Loucy (cell line): ENCODE results near the gene UBE2Q2.

Experiments used
- H2AFZ ChIP-seq: fragments of 200-600 bp; sonication (generic); 2 replicates; pipeline ENCODE4 v1.6.0; 2016; ENCODE audit warnings: antibody characterized with exemption, mild to moderate bottlenecking, low read length, moderate library complexity
- H3F3A ChIP-seq: fragments of 200-600 bp; 2 replicates; pipeline ENCODE4 v1.6.0; 2016; ENCODE audit warnings: antibody characterized with exemption, low read depth, mild to moderate bottlenecking
- H3K27me3 ChIP-seq: fragments of 200-600 bp; sonication (generic); 2 replicates; pipeline ENCODE4 v1.6.1; 2014; ENCODE audit warnings: low read length, mild to moderate bottlenecking; ENCODE audit not compliant: insufficient read depth, poor library complexity, severe bottlenecking
- H3K36me3 ChIP-seq: fragments of 200-600 bp; sonication (generic); 2 replicates; pipeline ENCODE4 v1.6.1; 2016; ENCODE audit warnings: low read length; ENCODE audit not compliant: insufficient read depth
- H3K4me1 ChIP-seq: fragments of 200-600 bp; sonication (generic); 2 replicates; pipeline ENCODE4 v1.5.1; 2014; ENCODE audit warnings: low read length, mild to moderate bottlenecking; ENCODE audit not compliant: insufficient read depth, poor library complexity, severe bottlenecking
- H3K4me2 ChIP-seq: fragments of 200-600 bp; sonication (generic); 2 replicates; pipeline ENCODE4 v1.6.0; 2014; ENCODE audit warnings: antibody characterized with exemption, low read length, low read depth, mild to moderate bottlenecking; ENCODE audit not compliant: poor library complexity, severe bottlenecking
- H3K4me3 ChIP-seq: fragments of 200-600 bp; sonication (generic); 2 replicates; pipeline ENCODE4 v1.5.1; 2014; ENCODE audit warnings: low read length, mild to moderate bottlenecking, mixed read lengths; ENCODE audit not compliant: poor library complexity, severe bottlenecking
- H3K79me2 ChIP-seq: fragments of 200-600 bp; sonication (generic); 2 replicates; pipeline ENCODE4 v1.6.1; 2014; ENCODE audit warnings: low read length; ENCODE audit not compliant: insufficient read depth
- H3K9ac ChIP-seq: fragments of 200-600 bp; sonication (generic); 2 replicates; pipeline ENCODE4 v1.6.0; 2014; ENCODE audit warnings: mild to moderate bottlenecking, low read depth, low read length, moderate library complexity; ENCODE audit not compliant: poor library complexity, severe bottlenecking
- H3K9me2 ChIP-seq: fragments of 200-600 bp; sonication (generic); replicated peaks from 2 replicates; pipeline ENCODE4 v1.6.1; 2016; ENCODE audit warnings: low read depth, low read length, mixed read lengths
- H3K9me3 ChIP-seq: fragments of 200-600 bp; sonication (generic); 2 replicates; pipeline ENCODE4 v1.6.1; 2014; ENCODE audit warnings: mild to moderate bottlenecking, antibody characterized with exemption, low read length, low read depth; ENCODE audit not compliant: insufficient read depth
- H4K20me1 ChIP-seq: fragments of 200-600 bp; sonication (generic); 2 replicates; pipeline ENCODE4 v1.6.0; 2014; ENCODE audit warnings: antibody characterized with exemption, low read length, mild to moderate bottlenecking; ENCODE audit not compliant: insufficient read depth, poor library complexity, severe bottlenecking
- CTCF ChIP-seq: fragments of 200-600 bp; sonication (generic); conservative IDR thresholded peaks from 2 replicates; pipeline ENCODE4 v1.5.1; 2014; ENCODE audit warnings: mild to moderate bottlenecking, antibody characterized with exemption, low read length
- EZH2phosphoT487 ChIP-seq: fragments of 200-600 bp; IDR thresholded peaks from 2 replicates; pipeline ENCODE4 v1.6.1; 2018; ENCODE audit warnings: antibody characterized with exemption, mild to moderate bottlenecking, moderate library complexity, borderline replicate concordance

The UBE2Q2 gene

GRCh38 chr15:75884041-75884440 lies 40.8 kb downstream of the UBE2Q2 start:
- Histone ChIP-seq H3K79me2 (no peaks in the 10 kb centered on the region), H3K9me3 (no peaks in the 10 kb centered on the region), H4K20me1 (peaks cover 11% of the 10 kb centered on the region), H3K4me1 (no peaks in the 10 kb centered on the region), H3K4me2 (no peak overlapping the region), H3K9me2 (no peaks in the 10 kb centered on the region), H3K9ac (no peak overlapping the region), H2AFZ (no peak overlapping the region), H3F3A (no peaks in the 10 kb centered on the region), H3K36me3 (peaks cover 78% of the 10 kb centered on the region), H3K4me3 (no peak overlapping the region), H3K27me3 (no peaks in the 10 kb centered on the region)
- no peak for TF ChIP-seq EZH2phosphoT487
- TF ChIP-seq CTCF: no peak

GRCh38 chr15:75887178-75887577 lies 43.9 kb downstream of the UBE2Q2 start:
- Histone ChIP-seq H3K36me3 (peaks cover 79% of the 10 kb centered on the region), H3K4me1 (no peaks in the 10 kb centered on the region), H3K79me2 (no peaks in the 10 kb centered on the region), H3K4me3 (no peak overlapping the region), H3K9me2 (no peaks in the 10 kb centered on the region), H3F3A (no peaks in the 10 kb centered on the region), H3K9ac (no peak overlapping the region), H4K20me1 (peaks cover 6% of the 10 kb centered on the region), H3K27me3 (no peaks in the 10 kb centered on the region), H3K9me3 (no peaks in the 10 kb centered on the region), H3K4me2 (no peak overlapping the region), H2AFZ (no peak overlapping the region)
- TF ChIP-seq EZH2phosphoT487: no peak
- TF ChIP-seq CTCF: no peak

- H3K27me3 ChIP-seq: no peaks in the 10 kb centered on the region
- no peaks in the 10 kb centered on the region for H3K79me2 ChIP-seq
- TF ChIP-seq CTCF (no peak), EZH2phosphoT487 (no peak)
- H3K4me1 ChIP-seq: no peaks in the 10 kb centered on the region
- no peak overlapping the region for H3K4me2 ChIP-seq
- no peak overlapping the region for H3K4me3 ChIP-seq
- H3F3A ChIP-seq: no peaks in the 10 kb centered on the region
- H3K36me3 ChIP-seq: peaks cover 84% of the 10 kb centered on the region
- peaks cover 3% of the 10 kb centered on the region for H4K20me1 ChIP-seq
- H3K9me3 ChIP-seq: no peaks in the 10 kb centered on the region
- no peak overlapping the region for H3K9ac ChIP-seq
- H3K9me2 ChIP-seq: no peaks in the 10 kb centered on the region
- H2AFZ ChIP-seq: no peak overlapping the region
Measured at GRCh38 chr15:75891895-75892294, 48.6 kb downstream of the UBE2Q2 start.
